ENCODE results near the gene RPS8.
"Not testable (repeated sequence)": the region's sequence is repeated elsewhere in the genome, so short reads cannot be mapped to it uniquely, and the experiment has no call there.

The RPS8 gene

GRCh38 chr1:44820328-44821239 is 45.2 kb downstream of the RPS8 start:
- no peak for DNase-seq (ENCODE audit: low read depth)

- DNase-seq (ENCODE audit: low read depth), result no peak
Observed at GRCh38 chr1:44821240-44821715, 45.9 kb downstream of the RPS8 start.

GRCh38 chr1:44822131-44822701 is 46.9 kb downstream of the RPS8 start:
- no peak for DNase-seq (ENCODE audit: low read depth)

GRCh38 chr1:44822981-44823451 is 47.7 kb downstream of the RPS8 start:
- DNase-seq (ENCODE audit: low read depth), result no peak

- not testable (repeated sequence) for DNase-seq (ENCODE audit: low read depth)
Observed at GRCh38 chr1:44824392-44824791, 49.1 kb downstream of the RPS8 start.

- no peak for DNase-seq (ENCODE audit: low read depth)
Observed at GRCh38 chr1:44826375-44827196, 51.2 kb downstream of the RPS8 start.

GRCh38 chr1:44827197-44828002 is 52.1 kb downstream of the RPS8 start:
- DNase-seq (ENCODE audit: low read depth), result no peak

- DNase-seq (ENCODE audit: low read depth), result no peak
Observed at GRCh38 chr1:44828003-44828651, 52.8 kb downstream of the RPS8 start.

Measured in iris pigment epithelial cell (primary cell).